ENCODE measurements around the gene AJM1.
A peak's percentile ranks its signal among the peaks of the same experiment; 100 is the strongest.

The AJM1 gene

DNA sequence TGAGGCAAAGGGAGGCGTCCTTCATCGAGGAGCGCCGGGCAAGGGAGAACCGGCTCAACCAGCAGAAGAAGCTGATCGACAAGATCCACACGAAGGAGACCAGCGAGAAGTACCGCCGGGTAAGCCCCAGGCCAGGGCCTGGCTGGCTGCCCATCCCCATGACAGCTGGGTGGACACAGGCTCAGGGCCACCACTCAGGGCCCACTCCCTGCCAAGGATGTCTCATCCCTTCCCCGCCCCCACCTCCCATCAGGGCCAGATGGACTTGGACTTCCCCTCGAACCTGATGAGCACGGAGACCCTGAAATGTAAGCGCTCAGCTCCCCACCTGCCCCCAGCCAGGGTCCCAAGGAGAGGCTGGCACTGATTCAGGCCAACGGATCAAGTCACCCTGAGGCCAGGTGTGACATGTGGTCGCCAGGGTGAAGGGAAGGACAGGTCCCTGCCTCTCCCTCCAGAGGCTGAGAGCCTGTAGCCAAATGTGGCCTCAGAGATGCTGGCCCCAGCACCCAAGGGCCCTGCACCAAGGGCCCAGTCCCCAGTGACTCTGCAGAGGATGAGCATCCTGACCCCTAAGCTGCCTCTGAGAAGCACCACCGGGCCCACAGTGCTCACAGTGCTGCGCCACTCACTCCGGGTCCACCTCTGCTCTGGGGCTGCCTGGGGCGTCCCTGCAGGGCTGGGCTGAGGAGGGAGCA lies 37.6 kb upstream of the AJM1 start:
- DNase-seq (ENCODE audit: extremely low spot score): no peak
- no peak for TF ChIP-seq CTCF (IDR thresholded peaks at IDR 0.05; ENCODE audit: control extremely low read depth, extremely low read depth, low read depth, missing control alignments)
- POLR2A ChIA-PET: interaction anchor here (0.6 kb wide), 1 partner anchor 398 kb away, joined by 3 read pairs; no protein-coding TSS in a partner anchor
- CTCF ChIA-PET: interaction anchor here (1.6 to 3.2 kb wide), 4 partner anchors 11 to 230 kb away, joined by 4 to 21 read pairs (median 6); no protein-coding TSS in a partner anchor

- TF ChIP-seq CTCF (IDR thresholded peaks at IDR 0.05; ENCODE audit: control extremely low read depth, extremely low read depth, low read depth, missing control alignments): no peak
Observed at GRCh38 chr9:136805207-136805740, 37.0 kb upstream of the AJM1 start.

DNA sequence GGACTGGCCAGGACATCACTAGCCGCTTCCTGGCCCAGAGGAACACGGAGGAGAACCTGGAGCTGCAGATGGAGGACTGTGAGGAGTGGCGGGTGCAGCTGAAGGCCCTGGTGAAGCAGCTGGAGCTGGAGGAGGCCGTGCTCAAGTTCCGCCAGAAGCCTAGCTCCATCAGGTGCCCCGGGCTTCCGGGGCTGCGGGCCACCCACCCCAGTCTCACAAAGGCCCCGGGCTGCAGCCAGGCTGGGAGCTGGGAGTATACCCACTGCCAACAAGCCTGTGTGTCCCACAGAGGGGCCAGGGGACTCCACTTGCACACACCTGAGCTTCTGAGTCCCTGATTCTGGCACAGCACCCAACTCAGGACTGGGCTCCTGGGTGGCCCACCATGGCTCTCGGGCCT lies 36.2 kb upstream of the AJM1 start:
- CTCF ChIA-PET: interaction anchor here (0.7 to 2.5 kb wide), 6 partner anchors 10 to 229 kb away, joined by 3 to 9 read pairs (median 5); partner anchors contain the start of gene AJM1
- TF ChIP-seq CTCF (IDR thresholded peaks at IDR 0.05; ENCODE audit: control extremely low read depth, extremely low read depth, low read depth, missing control alignments): no peak

More at GRCh38 chr9:136805207-136805740, 37.0 kb upstream of the AJM1 start:
- POLR2A ChIA-PET: interaction anchor here (0.6 kb wide), 1 partner anchor 397 kb away, joined by 3 read pairs; no protein-coding TSS in a partner anchor
- DNase-seq (ENCODE audit: extremely low spot score): no peak
- CTCF ChIA-PET: interaction anchor here (1.6 to 2.5 kb wide), 5 partner anchors 10 to 230 kb away, joined by 4 to 9 read pairs (median 6); no protein-coding TSS in a partner anchor

DNA sequence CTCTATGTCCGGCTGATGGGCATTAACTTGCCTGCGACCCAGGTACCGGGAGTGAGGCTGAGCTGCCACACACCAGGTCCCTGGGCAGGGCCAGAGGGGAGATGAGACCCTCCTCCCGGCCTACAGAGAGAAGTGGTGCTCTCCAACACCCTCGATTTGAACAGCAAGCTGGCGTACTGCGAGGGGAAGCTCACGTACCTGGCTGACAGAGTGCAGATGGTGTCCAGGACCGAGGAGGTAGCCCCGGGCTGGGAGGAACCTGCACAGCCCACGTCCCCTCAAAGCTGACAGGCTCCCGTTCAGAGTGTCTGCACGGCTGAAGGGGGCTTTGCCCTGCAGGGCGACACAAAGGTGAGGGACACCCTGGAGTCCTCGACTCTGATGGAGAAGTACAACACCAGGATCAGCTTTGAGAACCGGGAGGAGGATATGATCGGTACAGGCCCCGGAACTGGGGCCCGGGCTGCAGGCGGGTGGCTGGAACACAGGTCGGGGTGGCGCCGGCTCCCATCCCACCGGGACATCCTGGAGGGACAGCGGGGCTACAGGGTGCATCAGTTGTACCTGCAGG lies 35.6 kb upstream of the AJM1 start:
- POLR2A ChIA-PET: interaction anchor here (0.9 kb wide), 1 partner anchor 436 kb away, joined by 3 read pairs; no protein-coding TSS in a partner anchor
- no peak for DNase-seq (ENCODE audit: extremely low spot score)
- CTCF ChIA-PET: interaction anchor here (0.7 to 3.5 kb wide), 12 partner anchors 9 to 223 kb away, joined by 3 to 26 read pairs (median 5); partner anchors contain the start of genes AJM1 and TMEM141
- no peak for TF ChIP-seq CTCF (IDR thresholded peaks at IDR 0.05; ENCODE audit: control extremely low read depth, extremely low read depth, low read depth, missing control alignments)

More for the DNA sequence above, 36.2 kb upstream of the AJM1 start:
- POLR2A ChIA-PET: interaction anchor here (0.9 kb wide), 1 partner anchor 436 kb away, joined by 3 read pairs; no protein-coding TSS in a partner anchor
- DNase-seq (ENCODE audit: extremely low spot score): no peak

GRCh38 chr9:136807281-136808074 lies 34.8 kb upstream of the AJM1 start, which contains the start of gene RABL6:
Gene RABL6, plus strand, starts transcription at chr9:136807948. Its CDS starts 249 bp downstream, at chr9:136808197.
- POLR2A ChIA-PET: no interaction called here
- peak; percentile 97 for DNase-seq (ENCODE audit: extremely low spot score)

More at GRCh38 chr9:136807281-136808074, 34.8 kb upstream of the AJM1 start, which contains the start of gene RABL6:
- CTCF ChIA-PET: interaction anchor here (0.7 to 3.5 kb wide), 10 partner anchors 8 to 222 kb away, joined by 3 to 26 read pairs (median 5); partner anchors contain the start of genes AJM1, FBXW5 and TMEM141
- TF ChIP-seq CTCF (IDR thresholded peaks at IDR 0.05; ENCODE audit: control extremely low read depth, extremely low read depth, low read depth, missing control alignments): no peak
